Coronary artery (tissue), 2 donors: Measurements from ENCODE around the gene DNMT3A.

ENCODE experiments used
- DNase-seq: peaks from one replicate; pipeline ENCODE4 v3.0.0-alpha.2; 2017; ENCODE audit warnings: low spot score
- H3K27ac ChIP-seq, 2 donors: fragments of 200-600 bp; sonication (generic); one replicate each; pipeline ENCODE4 v1.5.1; 2016 to 2019
- H3K4me3 ChIP-seq: fragments of 200-600 bp; sonication (generic); 2 replicates; pipeline ENCODE4 v1.5.1; 2016; ENCODE audit warnings: mild to moderate bottlenecking, moderate library complexity
- CTCF ChIP-seq: fragments of 200-600 bp; sonication (generic); IDR thresholded peaks from one replicate; pipeline ENCODE4 v1.5.1; 2019; ENCODE audit warnings: antibody characterized with exemption

The DNMT3A gene

GRCh38 chr2:25230948-25231311 is 110.8 kb downstream of the DNMT3A start:
- TF ChIP-seq CTCF: no peak
- Histone ChIP-seq H3K27ac (no peak overlapping the region), H3K4me3 (no peak overlapping the region)
- DNase-seq: no peak

GRCh38 chr2:25230198-25230947 is 111.4 kb downstream of the DNMT3A start:
- no peak for TF ChIP-seq CTCF
- peak overlapping the region in 1 of 2 donors; percentile 67 for H3K27ac ChIP-seq
- no peak for DNase-seq

GRCh38 chr2:25229279-25230197 is 112.2 kb downstream of the DNMT3A start:
- peak overlapping the region; percentile 24 for H3K4me3 ChIP-seq
- H3K27ac ChIP-seq: peak overlapping the region in 1 of 2 donors; percentile 67
- DNase-seq: no peak
- TF ChIP-seq CTCF: no peak

More at GRCh38 chr2:25230198-25230947, 111.4 kb downstream of the DNMT3A start:
- H3K4me3 ChIP-seq: no peak overlapping the region

DNA sequence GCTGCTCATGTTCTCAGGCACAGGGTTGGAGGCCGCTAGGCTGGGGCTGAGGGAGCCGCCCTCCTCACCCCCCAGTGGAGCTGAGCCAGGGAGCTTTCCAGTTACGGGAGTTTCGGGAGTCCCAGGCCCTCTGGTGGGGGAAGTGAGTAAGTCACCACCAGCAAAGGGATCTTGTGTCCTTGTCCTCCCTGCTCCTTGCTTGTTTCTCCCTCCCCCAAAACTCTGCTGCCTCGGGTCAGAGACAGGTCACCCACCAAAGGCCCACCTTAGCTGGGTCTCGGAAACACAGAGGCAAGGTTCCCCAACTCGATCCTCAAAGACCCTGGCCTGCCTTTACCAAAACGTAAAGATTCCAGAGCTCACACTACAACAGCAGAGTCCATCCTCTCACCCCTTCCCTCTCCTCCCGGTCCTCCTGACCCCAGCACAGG is 112.9 kb downstream of the DNMT3A start:
- Histone ChIP-seq H3K4me3 (peak overlapping the region; percentile 24), H3K27ac (peak overlapping the region in 1 of 2 donors; percentile 67)
- peak; percentile 60 for TF ChIP-seq CTCF
- DNase-seq: no peak

GRCh38 chr2:25227576-25227975 is 114.1 kb downstream of the DNMT3A start:
- H3K4me3 ChIP-seq: no peak overlapping the region
- TF ChIP-seq CTCF: no peak
- H3K27ac ChIP-seq: no peak overlapping the region
- no peak for DNase-seq

DNA sequence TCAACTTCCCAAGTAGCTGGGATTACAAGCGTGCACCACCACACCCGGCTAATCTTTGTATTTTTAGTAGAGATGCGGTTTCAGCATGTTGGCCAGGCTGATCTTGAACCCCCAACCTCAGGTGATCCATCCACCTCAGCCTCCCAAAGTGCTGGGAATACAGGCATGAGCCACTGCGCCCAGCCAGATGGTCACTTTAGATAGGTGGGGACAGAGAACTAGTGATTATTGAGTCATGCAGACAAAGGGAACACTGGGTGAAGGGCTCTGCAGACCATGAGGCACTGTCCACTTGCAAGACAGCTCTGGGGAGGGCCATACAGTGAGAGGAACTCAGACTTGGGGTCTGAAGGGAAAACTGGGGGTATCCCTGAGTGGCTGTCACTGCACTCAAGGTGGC is 114.9 kb downstream of the DNMT3A start:
- no peak for TF ChIP-seq CTCF
- Histone ChIP-seq H3K27ac (no peak overlapping the region), H3K4me3 (no peak overlapping the region)
- DNase-seq: no peak
